Endothelial cell (in vitro differentiated cells): ENCODE measurements around the gene FASN. TPM values are rescaled to one million over a fixed set of nuclear protein-coding genes. Genes with fewer than 3 reads are reported as not detected.
A peak's percentile ranks its signal among the peaks of the same experiment; 100 is the strongest.

Experiments used
- DNase-seq: peaks from one replicate; pipeline ENCODE4 v3.0.0; 2021; ENCODE audit warnings: low spot score
- H3K27ac Mint-ChIP-seq: one replicate; pipeline ENCODE4 v1.8.0; 2021; ENCODE audit warnings: mixed read lengths, inconsistent platforms; ENCODE audit not compliant: unreplicated experiment
- H3K27me3 Mint-ChIP-seq: one replicate; pipeline ENCODE4 v1.8.0; 2021; ENCODE audit warnings: mild to moderate bottlenecking, moderate library complexity, mixed read lengths, inconsistent platforms; ENCODE audit not compliant: unreplicated experiment
- H3K36me3 Mint-ChIP-seq: one replicate; pipeline ENCODE4 v1.8.0; 2021; ENCODE audit warnings: mild to moderate bottlenecking, low read depth, mixed read lengths, inconsistent platforms; ENCODE audit not compliant: unreplicated experiment
- H3K4me1 Mint-ChIP-seq: one replicate; pipeline ENCODE4 v1.8.0; 2021; ENCODE audit warnings: mild to moderate bottlenecking, mixed read lengths, inconsistent platforms; ENCODE audit not compliant: unreplicated experiment
- H3K4me3 Mint-ChIP-seq: one replicate; pipeline ENCODE4 v1.8.0; 2021; ENCODE audit warnings: mild to moderate bottlenecking, mixed read lengths, inconsistent platforms; ENCODE audit not compliant: unreplicated experiment
- H3K9me3 Mint-ChIP-seq: one replicate; pipeline ENCODE4 v1.8.0; 2021; ENCODE audit warnings: mixed read lengths, inconsistent platforms; ENCODE audit not compliant: unreplicated experiment
- total RNA-seq: library from RNA; stranded (reverse); fragmentation: NEBNext Ultra II Directional; extraction: Animal tissue kit (Norgen Biotek cat#: 25700); gene quantifications from one replicate; pipeline ENCODE4 v1.2.1, GENCODE V29; 2021; ENCODE audit not compliant: unreplicated experiment
- TF ChIP-seq, protein P1 (sequence below): fragments of 200-600 bp; sonication (generic); IDR thresholded peaks from one replicate; pipeline ENCODE4 v1.5.0; 2021; ENCODE audit warnings: antibody characterized with exemption; ENCODE audit not compliant: unreplicated experiment

FASN gene
- total RNA-seq, 1 donor from 2014 or later = 400 TPM

- no peak overlapping the region for H3K4me3 Mint-ChIP-seq
- TF ChIP-seq, protein P1, sequence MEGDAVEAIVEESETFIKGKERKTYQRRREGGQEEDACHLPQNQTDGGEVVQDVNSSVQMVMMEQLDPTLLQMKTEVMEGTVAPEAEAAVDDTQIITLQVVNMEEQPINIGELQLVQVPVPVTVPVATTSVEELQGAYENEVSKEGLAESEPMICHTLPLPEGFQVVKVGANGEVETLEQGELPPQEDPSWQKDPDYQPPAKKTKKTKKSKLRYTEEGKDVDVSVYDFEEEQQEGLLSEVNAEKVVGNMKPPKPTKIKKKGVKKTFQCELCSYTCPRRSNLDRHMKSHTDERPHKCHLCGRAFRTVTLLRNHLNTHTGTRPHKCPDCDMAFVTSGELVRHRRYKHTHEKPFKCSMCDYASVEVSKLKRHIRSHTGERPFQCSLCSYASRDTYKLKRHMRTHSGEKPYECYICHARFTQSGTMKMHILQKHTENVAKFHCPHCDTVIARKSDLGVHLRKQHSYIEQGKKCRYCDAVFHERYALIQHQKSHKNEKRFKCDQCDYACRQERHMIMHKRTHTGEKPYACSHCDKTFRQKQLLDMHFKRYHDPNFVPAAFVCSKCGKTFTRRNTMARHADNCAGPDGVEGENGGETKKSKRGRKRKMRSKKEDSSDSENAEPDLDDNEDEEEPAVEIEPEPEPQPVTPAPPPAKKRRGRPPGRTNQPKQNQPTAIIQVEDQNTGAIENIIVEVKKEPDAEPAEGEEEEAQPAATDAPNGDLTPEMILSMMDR = no peak
- H3K4me1 Mint-ChIP-seq = no peaks in the 10 kb centered on the region
- H3K27me3 Mint-ChIP-seq = peaks cover 2% of the 10 kb centered on the region
- DNase-seq = no peak
- H3K9me3 Mint-ChIP-seq = no peaks in the 10 kb centered on the region
- H3K27ac Mint-ChIP-seq = no peak overlapping the region
- no peaks in the 10 kb centered on the region for H3K36me3 Mint-ChIP-seq
Observed at GRCh38 chr17:82072827-82073226, 25.2 kb downstream of the FASN start.

DNA sequence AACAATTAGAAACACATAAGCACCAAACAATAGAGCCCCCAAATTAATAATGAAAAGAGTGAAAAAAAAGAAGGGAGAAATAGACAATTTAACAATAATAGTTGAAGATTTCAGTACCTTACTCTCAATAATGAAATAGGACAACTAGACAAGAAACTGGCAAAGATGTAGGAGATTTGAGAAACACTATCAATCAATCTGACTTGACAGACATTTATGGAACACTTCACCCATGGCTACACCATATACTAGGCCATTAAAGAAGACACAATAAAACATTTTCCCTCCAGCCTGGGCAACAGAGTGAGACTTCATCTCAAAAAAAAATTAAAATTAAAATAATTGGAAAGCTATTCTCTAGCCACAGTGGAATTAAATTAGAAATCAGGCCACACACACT, 27.4 kb downstream of the FASN start:
- Mint-ChIP-seq H3K9me3 (no peaks in the 10 kb centered on the region), H3K4me3 (no peak overlapping the region)
- no peak for DNase-seq

GRCh38 chr17:82065638-82066303, 32.3 kb downstream of the FASN start, which contains the start of gene DUS1L:
DUS1L (minus strand) TSS chr17:82065804; CDS start chr17:82065059, 745 bp downstream.
- H3K36me3 Mint-ChIP-seq = no peaks in the 10 kb centered on the region
- no peak within 1 kb of the TSS for H3K27ac Mint-ChIP-seq
- no peaks in the 10 kb centered on the region for H3K9me3 Mint-ChIP-seq
- peak within 1 kb of the TSS; percentile 92 for H3K4me3 Mint-ChIP-seq
- TF ChIP-seq, protein P1 = no peak
- peaks cover 3% of the 10 kb centered on the region for H3K4me1 Mint-ChIP-seq
- peak; percentile 56 for DNase-seq
- peaks cover 9% of the 10 kb centered on the region for H3K27me3 Mint-ChIP-seq

More for the DNA sequence above, 27.4 kb downstream of the FASN start:
- Mint-ChIP-seq H3K4me1 (peaks cover 3% of the 10 kb centered on the region), H3K36me3 (no peaks in the 10 kb centered on the region), H3K27me3 (peaks cover 10% of the 10 kb centered on the region), H3K27ac (no peak overlapping the region)
- TF ChIP-seq, protein P1 = no peak

GRCh38 chr17:82065193-82065637, 32.8 kb downstream of the FASN start:
- no peaks in the 10 kb centered on the region for H3K36me3 Mint-ChIP-seq
- H3K4me3 Mint-ChIP-seq = peak overlapping the region; percentile 74
- peaks cover 10% of the 10 kb centered on the region for H3K27me3 Mint-ChIP-seq
- no peak overlapping the region for H3K27ac Mint-ChIP-seq
- peak; percentile 45 for DNase-seq
- TF ChIP-seq, protein P1 = no peak
- peaks cover 3% of the 10 kb centered on the region for H3K4me1 Mint-ChIP-seq
- no peaks in the 10 kb centered on the region for H3K9me3 Mint-ChIP-seq

- H3K9me3 Mint-ChIP-seq = no peaks in the 10 kb centered on the region
- peaks cover 3% of the 10 kb centered on the region for H3K4me1 Mint-ChIP-seq
- H3K27me3 Mint-ChIP-seq = peaks cover 11% of the 10 kb centered on the region
- TF ChIP-seq, protein P1 = no peak
- H3K27ac Mint-ChIP-seq = no peak overlapping the region
- no peak for DNase-seq
- H3K4me3 Mint-ChIP-seq = peak overlapping the region; percentile 74
- H3K36me3 Mint-ChIP-seq = no peaks in the 10 kb centered on the region
Observed at GRCh38 chr17:82064433-82065192, 33.4 kb downstream of the FASN start.
